Stimulated activated CD4-positive, alpha-beta T cell treated with anti-CD3 and anti-CD28 coated beads, TNF-alpha, amount 100 ng/mL, for 24 hours (primary cell): ENCODE data around the gene LHPP.

ENCODE experiments used
- DNase-seq, 3 experiments: peaks; one replicate each; pipeline ENCODE4 v3.0.0-alpha.2; 2020; ENCODE audit warnings: low read depth in 3 of 3

Gene LHPP

GRCh38 chr10:124496150-124496549 is 34.5 kb downstream of the LHPP start:
- DNase-seq = no peak

DNA sequence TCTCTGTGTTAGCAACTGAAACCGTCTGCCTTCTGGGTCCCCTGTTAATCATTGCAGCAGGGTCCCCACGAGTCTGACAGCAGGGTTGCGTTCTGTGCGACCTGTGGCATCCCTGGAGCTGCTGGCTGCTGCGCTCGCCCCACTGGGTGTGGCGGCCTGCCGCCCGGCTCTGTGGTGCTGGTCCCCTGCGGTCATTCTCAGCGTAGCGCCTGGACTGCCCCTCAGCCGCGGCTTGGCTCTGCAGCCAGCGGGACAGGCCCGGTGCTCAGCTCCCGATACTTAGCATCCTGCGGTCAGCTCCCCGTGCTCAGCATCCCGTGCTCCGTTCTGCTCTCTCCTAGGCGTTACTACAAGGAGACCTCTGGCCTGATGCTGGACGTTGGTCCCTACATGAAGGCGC is 35.0 kb downstream of the LHPP start:
- no peak for DNase-seq

DNA sequence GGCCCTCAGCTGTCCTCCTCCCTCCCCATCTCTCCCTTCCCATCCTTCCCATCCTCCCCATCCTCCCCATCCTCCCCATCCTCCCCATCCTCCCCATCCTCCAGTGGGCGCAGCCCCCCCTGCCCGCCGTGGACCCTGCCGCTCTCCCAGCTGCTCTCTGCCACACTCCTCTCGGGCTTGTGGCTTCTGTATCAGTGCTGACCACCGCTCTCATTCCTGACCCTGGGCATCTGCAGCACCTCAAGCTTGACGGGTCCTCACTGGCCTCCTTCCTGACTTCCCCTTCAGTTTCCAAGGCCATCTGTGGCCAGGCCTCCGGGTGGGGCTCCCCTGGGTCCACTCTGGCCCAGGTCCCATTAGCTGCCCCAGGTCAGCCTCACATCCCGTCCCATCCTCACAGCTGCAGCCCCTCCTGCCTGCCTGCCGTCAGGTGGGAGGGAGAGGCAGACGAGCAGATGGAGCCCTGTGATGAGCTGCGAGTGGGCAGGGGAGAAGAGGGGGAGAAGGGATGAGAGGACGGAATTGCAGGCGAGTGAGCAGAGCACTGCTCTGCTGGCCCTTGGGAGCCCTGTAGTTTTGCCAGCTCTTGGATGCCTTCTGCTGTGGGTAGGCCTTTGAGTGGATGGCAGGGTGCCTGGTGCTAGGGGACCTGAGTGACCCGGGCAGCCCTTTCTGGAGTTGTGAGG is 35.7 kb downstream of the LHPP start:
- DNase-seq = no peak

GRCh38 chr10:124498056-124498455 is 36.4 kb downstream of the LHPP start:
- no peak for DNase-seq

GRCh38 chr10:124500757-124501156 is 39.1 kb downstream of the LHPP start:
- DNase-seq = no peak

- DNase-seq = no peak
Measured at GRCh38 chr10:124504711-124505110, 43.1 kb downstream of the LHPP start.

DNA sequence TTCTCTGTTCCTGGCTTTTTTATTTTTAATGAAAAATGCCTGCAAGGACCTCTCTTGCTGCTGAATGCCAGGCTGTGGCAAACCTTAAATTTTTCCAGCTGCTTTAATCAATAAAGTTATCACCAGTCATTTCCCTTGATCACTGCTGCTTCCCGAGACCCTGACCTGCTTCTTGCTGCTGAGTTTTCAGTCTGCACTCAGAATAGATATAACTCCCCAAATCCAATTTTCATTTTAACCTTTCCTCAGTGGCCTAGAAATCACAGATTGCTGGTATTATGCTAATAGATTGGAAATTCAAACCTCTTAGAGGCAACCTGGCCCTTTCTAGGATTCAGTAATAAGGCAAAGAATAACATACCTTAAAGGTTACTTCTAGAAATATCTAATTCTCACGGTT is 43.7 kb downstream of the LHPP start:
- DNase-seq = no peak

DNA sequence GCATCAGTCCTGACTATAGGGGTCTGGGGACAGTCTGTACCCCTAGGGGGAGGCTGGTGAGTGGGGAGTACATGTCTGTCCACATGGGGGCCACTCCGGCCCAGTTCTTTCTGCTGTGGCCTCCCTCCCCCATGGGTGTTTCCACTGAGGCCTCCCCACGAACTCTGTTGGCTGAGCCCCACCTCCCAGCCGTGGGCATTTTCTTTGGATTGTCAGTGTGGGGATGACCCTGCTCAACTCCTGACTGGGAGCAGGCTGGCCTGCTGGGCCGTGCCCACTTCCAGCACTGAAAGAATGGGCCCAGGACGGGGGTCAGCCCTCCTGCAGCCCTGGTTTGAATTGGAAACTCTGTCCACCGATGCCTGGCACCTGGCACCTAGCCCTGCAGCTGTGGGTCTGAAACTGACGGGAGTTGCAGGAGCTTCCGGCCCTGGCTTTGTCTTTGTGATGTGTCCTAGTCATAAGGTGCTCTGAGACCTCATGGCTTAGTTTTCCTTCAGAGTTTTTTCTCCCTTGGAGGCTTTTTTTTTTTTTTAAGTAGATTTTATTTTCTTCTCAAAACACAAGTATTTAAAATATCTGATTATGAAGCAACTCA is 46.5 kb downstream of the LHPP start:
- no peak for DNase-seq

DNA sequence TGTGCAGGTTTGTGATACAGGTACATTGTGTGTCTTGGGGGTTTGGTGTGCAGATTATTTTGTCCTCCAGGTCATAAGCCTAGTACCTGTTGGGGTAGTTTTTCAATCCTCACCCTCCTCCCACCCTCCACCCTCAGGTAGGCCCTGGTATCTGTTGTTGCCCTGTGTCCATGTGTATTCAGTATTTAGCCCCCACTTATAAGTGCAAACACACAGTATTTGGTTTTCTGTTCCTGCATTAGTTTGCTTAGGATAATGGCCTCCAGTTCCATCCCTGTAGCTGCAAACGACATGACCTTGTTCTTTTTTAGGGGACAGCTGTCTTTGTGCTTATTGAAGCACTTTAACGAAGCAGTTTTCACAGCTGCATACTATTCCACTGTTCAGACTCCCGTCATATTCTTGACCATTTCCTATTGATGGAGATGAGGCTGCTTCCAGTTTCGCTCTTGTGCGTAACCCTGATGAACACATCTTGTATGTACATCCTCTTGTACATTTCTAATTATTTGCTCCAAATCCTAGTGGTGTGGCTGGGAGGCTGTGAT is 47.4 kb downstream of the LHPP start:
- no peak for DNase-seq

DNA sequence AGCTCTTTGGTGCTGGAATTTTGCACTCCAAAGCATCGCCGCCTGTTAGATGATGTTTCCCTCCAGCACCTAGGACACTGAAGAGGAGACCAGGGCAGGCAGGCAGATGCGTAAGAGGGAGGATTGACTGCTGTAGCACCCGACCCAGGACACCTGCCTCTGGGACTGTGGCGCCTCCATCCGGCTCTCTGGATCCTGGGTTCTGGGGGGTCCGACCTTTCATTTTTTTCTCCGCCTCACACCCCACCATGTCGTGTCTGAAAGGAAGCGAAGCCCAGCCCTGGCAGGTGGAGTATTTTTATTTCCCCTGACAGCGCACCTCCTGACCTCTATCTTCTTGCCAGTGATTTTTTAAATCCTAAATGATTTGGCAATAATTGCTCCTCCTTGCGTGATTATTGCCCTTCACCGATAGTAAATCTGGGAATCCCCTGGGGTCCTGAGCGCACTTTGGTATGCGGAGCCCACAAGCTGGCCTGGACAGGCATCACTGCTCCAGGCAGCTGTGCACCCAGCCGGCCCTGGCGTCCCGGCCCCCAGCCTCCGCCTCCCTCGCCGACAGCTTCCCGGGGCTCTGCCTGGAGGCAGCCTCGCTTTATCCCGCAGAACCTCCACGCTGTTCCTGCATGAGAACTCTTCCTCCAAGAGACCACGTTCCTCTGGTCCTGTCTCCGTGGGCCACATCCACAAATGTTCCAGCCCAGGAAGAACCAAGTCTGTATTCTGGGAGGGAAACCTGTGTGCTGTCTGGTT is 48.4 kb downstream of the LHPP start:
- DNase-seq = no peak

DNA sequence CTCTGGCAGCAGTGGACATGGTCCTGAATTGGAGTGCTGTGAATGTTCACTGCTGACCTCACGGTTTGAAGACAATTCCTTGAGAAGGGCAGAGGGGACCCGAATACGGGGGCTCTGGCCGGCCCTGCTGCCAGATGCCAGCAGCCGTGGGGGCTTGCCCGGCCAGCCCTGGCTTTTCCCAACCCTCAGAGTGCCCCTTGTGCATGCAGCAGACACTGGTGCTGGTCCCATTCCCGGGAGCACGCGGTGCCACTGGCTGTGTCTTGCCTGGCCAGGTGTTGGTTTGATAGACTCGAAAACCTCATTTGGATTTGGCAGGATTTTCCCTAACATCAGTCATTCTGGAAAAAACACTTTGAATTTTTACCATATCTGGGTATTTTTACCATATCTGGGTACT is 49.1 kb downstream of the LHPP start:
- DNase-seq = no peak

DNA sequence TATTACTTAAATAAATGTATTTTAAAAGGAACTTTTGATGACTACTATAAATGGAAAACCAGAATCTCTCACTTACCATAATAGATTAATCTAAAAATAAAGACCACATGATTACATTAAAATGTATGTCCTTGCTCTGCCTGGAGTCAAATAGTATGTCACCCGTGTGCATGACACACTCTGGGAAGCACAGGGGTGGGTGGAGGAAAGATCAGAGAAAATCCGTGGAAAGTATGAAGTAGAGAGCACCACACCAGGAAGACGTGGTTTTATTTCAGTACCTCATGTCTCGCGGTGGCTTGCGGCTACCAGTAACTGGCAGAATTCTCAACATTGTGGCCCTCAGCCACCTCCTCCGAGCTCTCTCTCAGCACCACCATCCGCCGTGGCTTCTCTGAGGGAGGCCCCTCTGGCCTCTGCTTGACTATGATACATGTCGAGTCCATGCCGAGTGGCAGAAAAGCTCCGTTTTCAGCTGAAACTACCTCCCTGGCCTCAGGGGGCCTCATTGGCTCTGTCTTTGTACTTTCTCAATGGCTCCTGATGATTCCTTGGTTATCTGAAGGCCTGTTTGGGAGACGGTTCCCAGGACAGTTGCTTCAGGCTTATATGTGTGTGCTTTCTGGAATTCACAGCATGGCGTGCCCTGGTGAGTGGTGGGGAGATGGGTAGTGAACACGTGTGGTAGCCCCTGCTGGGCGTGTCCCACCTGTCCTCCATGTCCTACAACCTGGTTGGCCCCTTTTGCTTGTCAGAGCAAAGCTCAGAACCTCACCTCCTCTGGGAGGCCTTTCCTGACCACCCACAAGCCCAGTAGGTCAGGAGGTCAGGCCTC is 49.8 kb downstream of the LHPP start:
- no peak for DNase-seq

DNA sequence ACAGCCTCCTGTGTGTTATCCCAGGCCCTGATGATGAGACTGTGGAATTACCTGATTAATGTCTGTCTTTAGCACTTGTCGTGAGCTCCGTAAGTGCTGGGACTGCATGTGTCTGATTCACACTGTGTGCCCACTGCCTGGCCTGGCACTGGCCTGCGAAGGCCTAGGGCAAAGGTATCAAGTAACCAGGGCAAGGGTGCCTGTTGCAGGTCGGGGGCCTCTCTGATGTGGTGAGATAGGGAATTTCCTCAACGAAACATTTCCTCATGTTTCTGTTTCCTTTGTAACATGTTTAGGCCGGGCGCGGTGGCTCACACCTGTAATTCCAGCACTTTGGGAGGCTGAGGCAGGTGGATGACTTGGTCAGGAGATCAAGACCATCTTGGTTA is 50.4 kb downstream of the LHPP start:
- no peak for DNase-seq

- DNase-seq = no peak
Measured at GRCh38 chr10:124512600-124512999, 51.0 kb downstream of the LHPP start.

DNA sequence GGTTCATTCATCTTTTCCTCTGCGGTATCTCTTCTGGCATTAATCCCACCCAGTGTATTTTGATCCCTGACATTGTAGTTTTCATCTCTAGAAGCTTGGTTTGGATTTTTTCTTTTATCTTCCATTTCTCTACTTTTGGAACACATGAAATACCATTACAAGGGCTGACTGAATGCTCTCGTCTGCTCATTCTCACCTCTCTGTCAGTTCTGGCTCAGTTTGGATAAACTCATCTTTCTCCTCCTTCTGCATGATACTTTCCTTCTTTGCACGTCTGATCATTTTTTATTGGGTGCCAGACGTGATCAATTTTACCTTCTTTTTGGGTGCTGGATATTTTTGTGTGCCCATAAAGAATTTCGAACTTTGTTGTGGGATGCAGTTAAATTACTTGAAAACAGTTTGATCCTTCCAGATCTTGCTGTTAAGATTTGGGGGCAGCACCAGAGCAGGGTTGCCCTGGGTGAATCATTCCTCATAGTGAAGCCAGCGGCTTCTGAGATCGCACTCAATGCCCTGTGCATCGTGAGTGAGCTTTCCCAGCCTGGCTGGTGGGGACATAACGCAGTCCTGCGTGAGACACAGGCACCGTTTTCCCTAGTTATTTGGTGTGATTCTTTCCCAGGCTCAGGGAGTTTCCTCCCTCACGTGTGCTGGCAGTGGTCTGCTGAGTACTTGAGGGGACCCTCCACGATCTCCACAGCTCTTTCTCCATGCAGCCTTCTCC is 53.8 kb downstream of the LHPP start:
- no peak for DNase-seq

DNA sequence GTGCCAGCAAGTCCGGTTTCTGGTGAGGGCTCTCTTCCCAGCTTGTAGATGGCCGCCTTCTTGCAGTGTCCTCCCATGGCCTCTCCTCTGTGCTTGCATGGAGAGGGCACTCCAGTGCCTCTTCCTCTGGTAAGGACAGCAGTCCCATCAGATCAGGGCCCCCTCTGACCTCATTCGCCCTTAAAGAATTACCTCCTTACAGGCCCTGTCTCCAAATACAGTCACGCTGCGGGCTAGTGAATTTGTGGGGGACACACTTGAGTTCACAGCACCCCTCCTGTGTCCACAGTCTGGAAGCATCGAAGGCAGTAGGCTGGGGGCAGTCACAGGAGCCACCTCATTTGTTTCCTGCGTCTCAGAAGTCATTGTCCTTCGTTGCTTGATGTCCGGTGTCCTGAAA is 54.6 kb downstream of the LHPP start:
- DNase-seq = no peak

DNA sequence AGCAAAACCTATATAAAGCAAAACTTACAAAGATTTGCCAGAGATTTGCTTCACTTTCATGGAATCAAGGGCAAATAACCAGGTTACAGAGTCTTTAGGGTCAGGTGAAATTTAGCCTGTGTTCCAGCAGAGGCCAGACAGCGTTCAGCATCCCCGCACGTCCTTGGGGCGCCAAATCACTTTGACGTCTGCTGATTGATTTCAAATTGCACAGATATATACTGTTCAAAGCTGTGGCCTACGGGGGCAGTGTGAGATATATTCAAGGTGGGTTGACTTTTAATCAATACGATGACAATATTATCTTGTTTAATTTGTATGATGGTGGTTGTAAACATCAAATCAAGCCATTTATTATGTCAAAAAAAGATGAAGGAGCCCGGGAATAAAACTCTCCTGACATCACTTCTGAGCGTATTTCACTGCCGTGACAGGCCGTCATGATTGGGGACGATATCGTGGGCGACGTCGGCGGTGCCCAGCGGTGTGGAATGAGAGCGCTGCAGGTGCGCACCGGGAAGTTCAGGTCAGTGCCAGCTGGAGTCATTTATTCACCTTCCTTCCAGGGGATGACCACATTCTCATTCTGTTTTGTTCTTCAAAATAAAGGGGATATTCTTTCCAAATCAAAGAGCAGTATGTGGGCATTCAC is 55.2 kb downstream of the LHPP start:
- no peak for DNase-seq

DNA sequence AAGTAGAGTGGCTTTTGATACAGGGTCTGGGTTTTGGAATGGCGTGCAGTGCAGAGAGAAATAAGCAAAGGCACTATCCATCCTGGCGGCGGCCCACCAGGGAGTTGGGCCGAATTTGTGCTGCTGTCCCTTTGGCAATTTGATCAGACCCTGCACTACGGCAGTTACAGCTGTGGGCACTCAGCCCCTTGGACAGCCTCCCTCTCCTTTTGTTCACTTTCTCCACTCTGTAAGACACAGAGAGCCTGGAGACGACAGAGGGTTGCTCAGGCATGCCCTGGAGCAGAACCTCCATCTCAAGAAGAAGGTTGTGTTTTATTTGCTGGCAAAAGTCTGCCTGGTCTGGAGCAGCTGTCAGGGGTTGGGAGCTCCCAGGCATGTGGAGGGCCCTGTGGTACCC is 55.8 kb downstream of the LHPP start:
- DNase-seq = no peak

DNA sequence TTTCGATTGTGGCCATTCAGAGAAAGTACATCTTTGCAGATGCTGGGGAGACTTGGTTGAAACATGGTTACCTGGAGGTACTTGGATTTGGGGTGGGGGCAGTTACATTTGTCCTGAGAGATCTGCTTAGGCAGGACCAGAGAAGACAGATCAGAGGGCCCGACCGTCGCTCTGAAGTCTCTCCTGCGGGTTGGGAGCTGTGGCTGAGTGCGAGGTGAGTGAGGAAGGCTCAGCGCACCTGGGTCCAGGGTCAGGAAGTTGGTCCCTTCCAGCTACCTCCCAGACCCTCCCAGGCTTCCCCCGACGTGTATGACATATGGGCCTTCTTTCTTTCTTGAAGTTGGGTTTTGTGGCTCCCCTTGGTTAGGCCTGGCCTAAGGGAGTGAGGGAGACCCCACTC is 56.3 kb downstream of the LHPP start:
- DNase-seq = no peak

- DNase-seq = no peak
Measured at GRCh38 chr10:124518366-124518765, 56.7 kb downstream of the LHPP start.
